Fibroblast of skin of left quadriceps (primary cell): ENCODE data around the gene MATN4.

Experiments
- DNase-seq, 2 experiments: peaks; one replicate each; pipeline ENCODE4 v3.0.0-alpha.2; 2013; ENCODE audit warnings: low read depth in 2 of 2

The MATN4 gene

GRCh38 chr20:45340951-45341350 is 32.9 kb upstream of the MATN4 start:
- DNase-seq = no peak

- no peak for DNase-seq
Observed at GRCh38 chr20:45340236-45340847, 32.2 kb upstream of the MATN4 start.

GRCh38 chr20:45339799-45340198 is 31.7 kb upstream of the MATN4 start:
- no peak for DNase-seq

- DNase-seq = no peak
Observed at GRCh38 chr20:45339084-45339483, 31.0 kb upstream of the MATN4 start.

- no peak for DNase-seq
Observed at GRCh38 chr20:45338121-45339030, 30.3 kb upstream of the MATN4 start.

GRCh38 chr20:45337367-45338120 is 29.4 kb upstream of the MATN4 start:
- peak; percentile 73 to 78 for DNase-seq

GRCh38 chr20:45336530-45337366 is 28.6 kb upstream of the MATN4 start:
- no peak for DNase-seq

- no peak for DNase-seq
Observed at GRCh38 chr20:45330476-45330875, 22.4 kb upstream of the MATN4 start.

- no peak for DNase-seq
Observed at GRCh38 chr20:45329497-45330319, 21.6 kb upstream of the MATN4 start.

GRCh38 chr20:45328451-45328850 is 20.4 kb upstream of the MATN4 start:
- no peak for DNase-seq

- no peak for DNase-seq
Observed at GRCh38 chr20:45325371-45325770, 17.3 kb upstream of the MATN4 start.

GRCh38 chr20:45323731-45324130 is 15.6 kb upstream of the MATN4 start:
- DNase-seq = no peak

GRCh38 chr20:45322952-45323383 is 14.9 kb upstream of the MATN4 start:
- DNase-seq = no peak

GRCh38 chr20:45320948-45321595 is 13.0 kb upstream of the MATN4 start:
- DNase-seq = no peak

- no peak for DNase-seq
Observed at GRCh38 chr20:45318948-45319347, 10.8 kb upstream of the MATN4 start.

- DNase-seq = no peak
Observed at GRCh38 chr20:45318386-45318939, 10.4 kb upstream of the MATN4 start.

- no peak for DNase-seq
Observed at GRCh38 chr20:45317826-45318225, 9.7 kb upstream of the MATN4 start.

- DNase-seq = no peak
Observed at GRCh38 chr20:45316150-45317080, 8.3 kb upstream of the MATN4 start.

GRCh38 chr20:45315672-45316071 is 7.6 kb upstream of the MATN4 start:
- no peak for DNase-seq
